ENCODE data around the gene ACSS2.

- TF ChIP-seq CTCF (IDR thresholded peaks at IDR 0.05) (no peak), POLR2AphosphoS5 (IDR thresholded peaks at IDR 0.05) (no peak)
Measured at GRCh38 chr20:34970193-34970840, 93.9 kb downstream of the ACSS2 start.
